Cardiac muscle cell (in vitro differentiated cells and primary cell): ENCODE measurements around the gene FAM184B. TPM values are rescaled to one million over a fixed set of nuclear protein-coding genes. Genes with fewer than 3 reads are reported as not detected.

Experiments
- DNase-seq, 2 donors: peaks; one replicate each; pipeline versions ENCODE4 v3.0.0 to v3.0.0-alpha.2; 2010 to 2017; ENCODE audit warnings: low read depth in 1 of 2, low spot score in 1 of 2
- H3K27ac ChIP-seq: fragments of 200-600 bp; sonication (generic); 2 replicates; pipeline ENCODE4 v1.5.1; 2016
- H3K27me3 ChIP-seq: fragments of 200-600 bp; sonication (generic); 2 replicates; pipeline ENCODE4 v1.6.0; 2016; ENCODE audit warnings: control low read depth
- H3K36me3 ChIP-seq: fragments of 200-600 bp; sonication (generic); 2 replicates; pipeline ENCODE4 v1.5.1; 2016; ENCODE audit warnings: control low read depth
- H3K4me1 ChIP-seq: fragments of 200-600 bp; sonication (generic); 2 replicates; pipeline ENCODE4 v1.8.1; 2017; ENCODE audit warnings: low read depth, mild to moderate bottlenecking, mixed run types
- H3K4me3 ChIP-seq: fragments of 200-600 bp; sonication (generic); 2 replicates; pipeline ENCODE4 v1.5.1; 2016; ENCODE audit warnings: mild to moderate bottlenecking
- H3K9me3 ChIP-seq: fragments of 200-600 bp; sonication (generic); 2 replicates; pipeline ENCODE4 v1.5.1; 2017; ENCODE audit warnings: low read depth, mild to moderate bottlenecking, control low read depth
- CTCF ChIP-seq: IDR thresholded peaks from 2 replicates; pipeline ENCODE4 v1.5.1; 2012; ENCODE audit warnings: low read depth, mild to moderate bottlenecking, low read length
- polyA plus RNA-seq: library from polyadenylated mRNA; unstranded; fragments of >200 nt; fragmentation: Nextera tagmentation; extraction: Ambion mirVana; gene quantifications from 2 replicates; pipeline ENCODE4 v1.2.1, GENCODE V29; 2016
- total RNA-seq: library from RNA; depleted of rRNA; stranded (reverse); fragments of >200 nt; gene quantifications from 2 replicates; pipeline ENCODE4 v1.2.3, GENCODE V29; 2016

The FAM184B gene
- total and polyA plus RNA-seq, 2 experiments from 2014 or later: not detected

DNA sequence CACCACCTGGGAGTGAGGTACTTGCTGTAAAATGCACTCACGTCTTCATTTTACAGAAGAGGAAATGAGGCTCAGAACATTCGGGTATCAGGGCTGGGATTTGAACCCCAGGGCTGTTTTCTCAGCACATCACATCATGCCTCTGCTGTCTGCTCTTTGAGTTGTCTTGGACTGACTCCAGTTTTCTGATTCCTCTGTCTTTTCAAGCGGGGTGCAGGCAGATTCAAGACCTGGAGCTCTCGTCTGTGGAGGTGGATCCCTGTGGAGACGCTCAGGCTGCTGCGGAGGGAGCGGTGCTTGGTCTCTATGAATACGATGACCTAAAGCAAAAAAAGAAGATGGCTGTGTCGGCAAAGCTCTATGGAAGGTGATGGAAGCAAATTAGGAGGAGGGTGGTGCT, 198.1 kb downstream of the FAM184B start:
- Histone ChIP-seq H3K9me3 (no peaks in the 10 kb centered on the region), H3K36me3 (peaks cover 53% of the 10 kb centered on the region), H3K27ac (no peak overlapping the region), H3K27me3 (no peaks in the 10 kb centered on the region), H3K4me3 (no peak overlapping the region), H3K4me1 (peaks cover 3% of the 10 kb centered on the region)
- no peak for DNase-seq
- TF ChIP-seq CTCF: no peak

DNA sequence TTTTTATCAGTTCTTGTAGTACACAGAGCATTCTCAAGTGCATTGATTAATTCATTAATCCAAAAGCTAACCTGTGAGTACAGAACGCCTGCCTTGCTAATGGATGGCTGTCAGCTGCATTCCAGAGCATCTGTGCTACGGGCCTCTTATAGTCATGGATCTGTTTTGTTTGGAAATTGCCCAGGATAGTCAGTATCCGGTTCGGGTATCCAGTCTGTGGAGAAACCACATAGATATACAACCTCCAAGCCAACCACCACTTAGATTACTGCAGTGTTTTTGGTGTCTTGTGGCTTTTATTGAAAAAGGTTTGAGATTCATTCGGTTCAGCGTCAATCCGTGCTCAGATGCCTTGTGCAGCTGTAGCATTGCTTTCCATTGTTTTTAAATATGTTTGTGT, 200.5 kb downstream of the FAM184B start:
- TF ChIP-seq CTCF: no peak
- DNase-seq: peak in 1 of 2 donors; percentile 66
- no peak overlapping the region for H3K27ac ChIP-seq
- H3K9me3 ChIP-seq: no peaks in the 10 kb centered on the region
- H3K27me3 ChIP-seq: no peaks in the 10 kb centered on the region
- H3K4me3 ChIP-seq: no peak overlapping the region
- H3K4me1 ChIP-seq: peaks cover 4% of the 10 kb centered on the region
- peaks cover 47% of the 10 kb centered on the region for H3K36me3 ChIP-seq

Other genes with a start within 250 kb of the FAM184B start
- 53.4 and 82.6 TPM in 2 replicates for gene LAP3, start 204.4 kb downstream of the FAM184B start, total RNA-seq
- gene LAP3, start 204.4 kb downstream of the FAM184B start, polyA plus RNA-seq: 79.0 and 97.1 TPM in 2 replicates
- 20.1 and 20.5 TPM in 2 replicates for gene MED28, start 167.0 kb downstream of the FAM184B start, total RNA-seq
- gene MED28, start 167.0 kb downstream of the FAM184B start, polyA plus RNA-seq: 60.2 and 71.5 TPM in 2 replicates
- gene DCAF16, start 29.1 kb upstream of the FAM184B start, total RNA-seq: 33.0 and 76.6 TPM in 2 replicates
- gene DCAF16, start 29.1 kb upstream of the FAM184B start, polyA plus RNA-seq: 17.9 and 28.9 TPM in 2 replicates
- gene NCAPG, start 29.4 kb upstream of the FAM184B start, total RNA-seq: 3.5 and 25.1 TPM in 2 replicates
- 5.4 and 24.3 TPM in 2 replicates for gene NCAPG, start 29.4 kb upstream of the FAM184B start, polyA plus RNA-seq
- gene LCORL, start 240.1 kb upstream of the FAM184B start, total RNA-seq: 35.1 and 50.2 TPM in 2 replicates
- gene LCORL, start 240.1 kb upstream of the FAM184B start, polyA plus RNA-seq: 11.7 and 29.7 TPM in 2 replicates